Endometrial microvascular endothelial cells (primary cell): ENCODE measurements around the gene AJUBA. TPM values are rescaled to one million over a fixed set of nuclear protein-coding genes. Genes with fewer than 3 reads are reported as not detected.
"Not testable (repeated sequence)": the region's sequence is repeated elsewhere in the genome, so short reads cannot be mapped to it uniquely, and the experiment has no call there.

Experiments used
- in situ Hi-C: cut with HindIII; loops from 2 replicates; pipeline ENCODE4 v1.10.0; 2017; ENCODE audit warnings: low sequenced_read_pairs, low pct_unique_long_range_greater_than_20kb; ENCODE audit errors: inconsistent ontology term
- total RNA-seq: library from RNA; depleted of rRNA; stranded (reverse); fragments of >200 nt; gene quantifications from one replicate; pipeline ENCODE4 v1.2.3, GENCODE V29; 2015; ENCODE audit errors: inconsistent ontology term

The AJUBA gene
- total RNA-seq, 1 donor from 2014 or later, result 62.3 TPM

GRCh38 chr14:22971152-22971551 is 11.2 kb downstream of the AJUBA start:
- in situ Hi-C loops, result no loop called here

GRCh38 chr14:22966783-22967269 is 15.5 kb downstream of the AJUBA start:
- in situ Hi-C loops, result no loop called here

- in situ Hi-C loops, result not testable (repeated sequence)
Measured at GRCh38 chr14:22965916-22966782, 16.2 kb downstream of the AJUBA start.

- in situ Hi-C loops, result no loop called here
Measured at GRCh38 chr14:22962061-22962676, 20.2 kb downstream of the AJUBA start.

GRCh38 chr14:22955702-22956569 is 26.4 kb downstream of the AJUBA start:
- in situ Hi-C loops, result no loop called here

GRCh38 chr14:22952418-22952817 is 29.9 kb downstream of the AJUBA start:
- in situ Hi-C loops, result no loop called here

GRCh38 chr14:22951795-22952194 is 30.6 kb downstream of the AJUBA start:
- in situ Hi-C loops, result not testable (repeated sequence)

GRCh38 chr14:22945642-22946041 is 36.7 kb downstream of the AJUBA start:
- in situ Hi-C loops, result no loop called here

GRCh38 chr14:22939684-22940083 is 42.7 kb downstream of the AJUBA start:
- in situ Hi-C loops, result no loop called here

GRCh38 chr14:22935156-22935555 is 47.2 kb downstream of the AJUBA start:
- in situ Hi-C loops, result no loop called here

GRCh38 chr14:22932146-22932545 is 50.2 kb downstream of the AJUBA start:
- in situ Hi-C loops, result no loop called here

GRCh38 chr14:22929961-22930364 is 52.4 kb downstream of the AJUBA start:
- in situ Hi-C loops, result no loop called here

- in situ Hi-C loops, result no loop called here
Measured at GRCh38 chr14:22929104-22929960, 53.0 kb downstream of the AJUBA start, which contains the start of gene PRMT5. Gene PRMT5, minus strand, starts transcription at chr14:22929376. Its CDS starts 15 bp downstream, at chr14:22929361.

GRCh38 chr14:22928237-22929103 is 53.9 kb downstream of the AJUBA start:
- in situ Hi-C loops, result no loop called here

GRCh38 chr14:22926316-22926715 is 56.0 kb downstream of the AJUBA start:
- in situ Hi-C loops, result no loop called here

- in situ Hi-C loops, result no loop called here
Measured at GRCh38 chr14:22925513-22925912, 56.8 kb downstream of the AJUBA start.

GRCh38 chr14:22923746-22924145 is 58.6 kb downstream of the AJUBA start:
- in situ Hi-C loops, result no loop called here
